KMS-11 (cell line): ENCODE data around the gene CLPSL1.

Experiments used
- H2AFZ ChIP-seq: fragments of 200-600 bp; sonication (generic); 2 replicates; pipeline ENCODE4 v1.6.1; 2016; ENCODE audit warnings: antibody characterized with exemption, mixed run types, low read depth
- H3K27ac ChIP-seq: fragments of 200-600 bp; sonication (generic); 2 replicates; pipeline ENCODE4 v1.6.1; 2016; ENCODE audit warnings: mild to moderate bottlenecking, mixed run types
- H3K27me3 ChIP-seq: fragments of 200-600 bp; sonication (generic); 2 replicates; pipeline ENCODE4 v1.6.1; 2017; ENCODE audit warnings: mild to moderate bottlenecking, low read depth, mixed run types, moderate library complexity; ENCODE audit not compliant: insufficient read depth
- H3K36me3 ChIP-seq: fragments of 200-600 bp; sonication (generic); 2 replicates; pipeline ENCODE4 v1.6.1; 2017; ENCODE audit warnings: mild to moderate bottlenecking, mixed run types; ENCODE audit not compliant: insufficient read depth
- H3K4me1 ChIP-seq: fragments of 200-600 bp; sonication (generic); 2 replicates; pipeline ENCODE4 v1.6.1; 2016; ENCODE audit warnings: mild to moderate bottlenecking, low read depth, mixed run types; ENCODE audit not compliant: poor library complexity, severe bottlenecking
- H3K4me2 ChIP-seq: fragments of 200-600 bp; sonication (generic); 2 replicates; pipeline ENCODE4 v1.7.0; 2016; ENCODE audit warnings: mild to moderate bottlenecking, mixed run types
- H3K4me3 ChIP-seq: fragments of 200-600 bp; sonication (generic); IDR thresholded peaks from 2 replicates; pipeline ENCODE4 v1.6.1; 2017; ENCODE audit warnings: low read depth, low read length, mixed read lengths; ENCODE audit not compliant: insufficient read depth
- H3K79me2 ChIP-seq: fragments of 200-600 bp; sonication (generic); 2 replicates; pipeline ENCODE4 v1.6.1; 2016; ENCODE audit warnings: low read depth, mixed run types; ENCODE audit not compliant: insufficient read depth
- H3K9ac ChIP-seq: fragments of 200-600 bp; sonication (generic); 2 replicates; pipeline ENCODE4 v1.6.1; 2016; ENCODE audit warnings: mild to moderate bottlenecking, mixed run types
- H4K20me1 ChIP-seq: fragments of 200-600 bp; sonication (generic); 2 replicates; pipeline ENCODE4 v1.6.1; 2016; ENCODE audit warnings: mild to moderate bottlenecking, mixed run types; ENCODE audit not compliant: insufficient read depth
- CTCF ChIP-seq: fragments of 200-600 bp; sonication (generic); conservative IDR thresholded peaks from 2 replicates; pipeline ENCODE4 v1.6.1; 2017; ENCODE audit warnings: low read depth, mild to moderate bottlenecking, antibody characterized with exemption, low read length, moderate library complexity, mixed read lengths

CLPSL1 gene

DNA sequence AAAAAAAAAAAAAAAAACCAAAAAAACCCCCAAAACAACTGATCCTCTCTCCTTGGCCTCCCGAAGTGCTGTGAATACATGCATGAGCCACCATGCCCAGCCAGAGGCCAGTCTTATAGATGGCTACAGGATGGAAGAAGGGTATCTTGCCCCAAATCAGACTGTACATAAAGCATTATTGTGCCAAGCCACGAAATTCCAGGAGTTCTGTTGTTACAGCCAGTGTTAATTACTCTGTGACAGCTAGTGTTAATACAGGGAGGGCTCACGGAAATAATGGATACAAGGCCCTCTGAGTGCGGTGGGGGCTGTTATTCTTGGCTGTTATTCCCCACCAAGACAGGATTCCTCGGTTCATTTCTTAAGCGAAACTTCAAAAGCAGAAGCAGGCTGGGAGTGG, 5.8 kb upstream of the CLPSL1 start:
- Histone ChIP-seq H3K4me3 (no peak overlapping the region), H3K27ac (no peak overlapping the region), H3K4me2 (no peak overlapping the region), H3K79me2 (no peaks in the 10 kb centered on the region), H2AFZ (no peak overlapping the region), H3K9ac (no peak overlapping the region), H3K36me3 (no peaks in the 10 kb centered on the region), H3K27me3 (no peaks in the 10 kb centered on the region), H4K20me1 (no peaks in the 10 kb centered on the region), H3K4me1 (no peaks in the 10 kb centered on the region)
- no peak for TF ChIP-seq CTCF

DNA sequence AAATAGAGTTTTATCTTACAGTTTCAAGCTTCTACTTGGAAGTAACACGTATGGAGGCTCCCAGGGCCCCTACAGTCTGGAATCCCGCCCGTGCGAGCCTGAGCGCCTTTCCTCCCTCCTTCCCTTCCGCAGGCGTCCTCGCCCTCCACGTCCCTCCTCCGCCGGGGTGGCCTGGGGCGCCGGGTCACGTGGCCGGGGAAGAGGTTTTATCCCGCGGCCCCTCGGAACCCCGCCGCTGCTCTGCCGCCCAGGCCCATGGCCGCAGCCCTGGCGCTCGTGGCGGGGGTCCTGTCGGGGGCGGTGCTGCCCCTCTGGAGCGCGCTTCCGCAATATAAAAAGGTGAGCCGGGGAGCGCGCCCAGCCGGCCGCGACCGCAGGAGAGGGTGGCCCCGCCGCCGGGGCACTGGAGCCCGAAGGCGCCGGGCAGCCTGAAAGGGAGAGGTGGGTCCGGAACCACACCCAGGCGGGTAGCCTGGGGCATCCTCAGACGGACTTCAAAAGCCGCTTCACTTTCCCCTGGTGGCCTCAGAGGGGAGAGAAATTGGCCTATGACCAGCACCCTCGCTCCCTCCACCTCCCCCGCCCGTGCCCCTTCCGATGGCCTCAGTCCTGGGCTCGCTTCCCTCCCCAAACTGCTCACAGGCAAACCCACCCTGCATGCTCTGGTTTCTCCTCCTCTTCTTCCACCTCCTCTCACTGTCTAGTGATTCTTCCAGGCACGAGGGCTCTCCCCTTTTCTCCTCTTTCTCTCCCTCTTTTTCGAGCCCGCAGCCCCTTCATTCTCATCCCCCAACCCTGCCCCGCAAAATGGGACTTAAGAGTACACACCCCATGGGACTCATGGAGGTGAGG, 4.2 kb upstream of the CLPSL1 start, which contains the start of gene CLPSL2:
CLPSL2 (plus strand) TSS at position 235 of the 852 bp plus-strand sequence; CDS start at position 256, 21 bp downstream.
- Histone ChIP-seq H3K9ac (no peak within 1 kb of the TSS), H3K4me3 (no peak within 1 kb of the TSS), H3K36me3 (no peaks in the 10 kb centered on the region), H3K27me3 (no peaks in the 10 kb centered on the region), H2AFZ (no peak within 1 kb of the TSS), H3K27ac (no peak within 1 kb of the TSS), H4K20me1 (no peaks in the 10 kb centered on the region), H3K4me2 (no peak within 1 kb of the TSS), H3K4me1 (no peaks in the 10 kb centered on the region), H3K79me2 (no peaks in the 10 kb centered on the region)
- TF ChIP-seq CTCF = no peak

GRCh38 chr6:35777356-35778102, 3.3 kb upstream of the CLPSL1 start:
- Histone ChIP-seq H3K4me2 (no peak overlapping the region), H3K27me3 (no peaks in the 10 kb centered on the region), H3K4me1 (no peaks in the 10 kb centered on the region), H3K27ac (no peak overlapping the region), H3K79me2 (no peaks in the 10 kb centered on the region), H3K9ac (no peak overlapping the region), H2AFZ (no peak overlapping the region), H3K36me3 (no peaks in the 10 kb centered on the region), H4K20me1 (no peaks in the 10 kb centered on the region), H3K4me3 (no peak overlapping the region)
- TF ChIP-seq CTCF = no peak

GRCh38 chr6:35778437-35778836, 2.4 kb upstream of the CLPSL1 start:
- Histone ChIP-seq H3K36me3 (no peaks in the 10 kb centered on the region), H3K4me3 (no peak overlapping the region), H3K4me2 (no peak overlapping the region), H4K20me1 (no peaks in the 10 kb centered on the region), H3K9ac (no peak overlapping the region), H3K79me2 (no peaks in the 10 kb centered on the region), H3K4me1 (no peaks in the 10 kb centered on the region), H3K27me3 (no peaks in the 10 kb centered on the region), H2AFZ (no peak overlapping the region), H3K27ac (no peak overlapping the region)
- no peak for TF ChIP-seq CTCF
